HepG2 (cell line): ENCODE results near the gene HSPB2. TPM values are rescaled to one million over a fixed set of nuclear protein-coding genes. Genes with fewer than 3 reads are reported as not detected.

ENCODE experiments used
- AGO2 ChIP-seq: fragments of 200-400 bp; formaldehyde crosslinking; optimal IDR thresholded peaks from 2 replicates; pipeline ENCODE3; 2017; ENCODE audit warnings: mild to moderate bottlenecking, low read depth, low read length, moderate library complexity
- ATF1 ChIP-seq: IDR thresholded peaks from 2 replicates; pipeline ENCODE4 v1.6.1; 2016; ENCODE audit warnings: mild to moderate bottlenecking, control low read depth
- CC2D1A ChIP-seq: sonication (generic); formaldehyde crosslinking; IDR thresholded peaks from 2 replicates; pipeline ENCODE4 v1.8.1; 2023; ENCODE audit warnings: mild to moderate bottlenecking, missing genetic modification reagents
- GZF1 ChIP-seq: sonication (generic); formaldehyde crosslinking; IDR thresholded peaks from 2 replicates; pipeline ENCODE4 v1.5.1; 2020; ENCODE audit warnings: mild to moderate bottlenecking, missing genetic modification reagents
- IKZF1 ChIP-seq: fragments of 450-650 bp; IDR thresholded peaks from 2 replicates; pipeline ENCODE4 v1.7.1; 2016
- KDM4B ChIP-seq: sonication (generic); formaldehyde crosslinking; IDR thresholded peaks from 2 replicates; pipeline ENCODE4 v1.4.0; 2020; ENCODE audit warnings: missing genetic modification reagents
- MLX ChIP-seq: IDR thresholded peaks from 2 replicates; pipeline ENCODE4 v1.6.1; 2016
- PHF21A ChIP-seq: sonication (generic); formaldehyde crosslinking; IDR thresholded peaks from 2 replicates; pipeline ENCODE4 v1.5.0; 2020; ENCODE audit warnings: mild to moderate bottlenecking, missing genetic modification reagents
- PRDM4 ChIP-seq: sonication (generic); formaldehyde crosslinking; IDR thresholded peaks from 2 replicates; pipeline ENCODE4 v1.9.0; 2021; ENCODE audit warnings: missing genetic modification reagents, borderline replicate concordance
- RFX5 ChIP-seq: IDR thresholded peaks from 2 replicates; pipeline ENCODE4 v1.6.1; 2011; ENCODE audit warnings: low read depth, low read length, improper control_type of control experiment
- SP2 ChIP-seq: sonication (generic); formaldehyde crosslinking; IDR thresholded peaks from 2 replicates; pipeline ENCODE4 v1.5.1; 2020; ENCODE audit warnings: mild to moderate bottlenecking, missing genetic modification reagents
- SYNCRIP ChIP-seq: fragments of 200-400 bp; formaldehyde crosslinking; IDR thresholded peaks from 2 replicates; pipeline ENCODE4 v1.6.1; 2018; ENCODE audit warnings: mild to moderate bottlenecking, low read depth, low read length; ENCODE audit not compliant: insufficient read depth
- ZFP90 ChIP-seq: sonication (generic); formaldehyde crosslinking; IDR thresholded peaks from 2 replicates; pipeline ENCODE4 v1.8.0; 2022; ENCODE audit warnings: missing genetic modification reagents, mild to moderate bottlenecking, inconsistent platforms, borderline replicate concordance
- ZNF256 ChIP-seq: sonication (generic); formaldehyde crosslinking; conservative IDR thresholded peaks from 2 replicates; pipeline ENCODE4 v1.4.0; 2020; ENCODE audit warnings: missing genetic modification reagents
- ZNF446 ChIP-seq: sonication (generic); formaldehyde crosslinking; IDR thresholded peaks from 2 replicates; pipeline ENCODE4 v1.5.0; 2020; ENCODE audit warnings: mild to moderate bottlenecking, missing genetic modification reagents
- ZNF546 ChIP-seq: sonication (generic); formaldehyde crosslinking; conservative IDR thresholded peaks from 2 replicates; pipeline ENCODE4 v1.8.1; 2023; ENCODE audit warnings: mild to moderate bottlenecking, missing genetic modification reagents
- ZNF574 ChIP-seq: sonication (generic); formaldehyde crosslinking; IDR thresholded peaks from 2 replicates; pipeline ENCODE4 v1.4.0; 2020; ENCODE audit warnings: missing genetic modification reagents
- ZNF639 ChIP-seq: conservative IDR thresholded peaks from 2 replicates; pipeline ENCODE4 v1.6.1; 2018; ENCODE audit warnings: missing genetic modification reagents
- ZZZ3 ChIP-seq: sonication (generic); formaldehyde crosslinking; IDR thresholded peaks from 2 replicates; pipeline ENCODE4 v1.4.0; 2020; ENCODE audit warnings: missing genetic modification reagents, mild to moderate bottlenecking, borderline replicate concordance
- polyA plus RNA-seq, 8 experiments: library from polyadenylated mRNA; depleted of rRNA in 3 of 8; stranded (reverse) in 7 of 8; unstranded in 1 of 8; fragments of >200 nt; fragmentation: Illumina TruSeq in 4 of 8; extraction: Trizol in 4 of 8; gene quantifications; 2 replicates each; pipeline versions ENCODE4 v1.2.1 to v1.2.3, GENCODE V29; 2011 to 2016; ENCODE audit warnings: low read depth in 4 of 8, missing spikeins in 1 of 8, mixed read lengths in 1 of 8; ENCODE audit not compliant: insufficient read depth in 1 of 8
- total RNA-seq, 5 experiments: library from RNA; depleted of rRNA; stranded (reverse); fragments of >200 nt; fragmentation: Illumina TruSeq; extraction: Trizol; gene quantifications; 2 replicates each; pipeline ENCODE4 v1.2.3, GENCODE V29; 2016; ENCODE audit warnings: low read depth in 1 of 5

Gene HSPB2
- total and polyA plus RNA-seq, 2 of the 13 experiments (the other 11 are each of a cell fraction or from before 2014, with no cell fraction given), result 0.04 TPM; not detected in 1

GRCh38 chr11:111926505-111927391, 14.2 kb downstream of the HSPB2 start (continued):
- TF ChIP-seq ZFP90 (peak; percentile 71), ZNF256 (no peak), IKZF1 (no peak), CC2D1A (CRISPR knock-in tag) (no peak), SP2 (CRISPR knock-in tag) (peak; percentile 79), RFX5 (peak; percentile 7; the same call in 1 of the 2 replicates), ZNF546 (CRISPR knock-in tag) (no peak), MLX (no peak), ZNF574 (CRISPR knock-in tag) (peak; percentile 76), PHF21A (CRISPR knock-in tag) (peak; percentile 64), KDM4B (no peak), ATF1 (CRISPR knock-in tag) (no peak), GZF1 (0 out of 2 replicates have a peak, but pooled peaks have one; percentile 65), ZNF639 (CRISPR knock-in tag) (0 out of 2 replicates have a peak, but pooled peaks have one; percentile 21), PRDM4 (CRISPR knock-in tag) (peak; percentile 33; the same call in 1 of the 2 replicates), SYNCRIP (no peak), ZNF446 (CRISPR knock-in tag) (no peak), AGO2 (peak; percentile 71), ZZZ3 (CRISPR knock-in tag) (peak; percentile 32; the same call in 1 of the 2 replicates)
